Neural progenitor cell (in vitro differentiated cells): ENCODE results near the gene TRIP12.

Source experiments
- CTCF ChIP-seq: fragments of 200-600 bp; sonication (generic); IDR thresholded peaks from 2 replicates; pipeline ENCODE4 v1.5.1; 2017; ENCODE audit warnings: antibody characterized with exemption, mild to moderate bottlenecking
- EZH2 ChIP-seq: fragments of 200-600 bp; sonication (generic); IDR thresholded peaks from 2 replicates; pipeline ENCODE4 v1.6.1; 2017; ENCODE audit warnings: antibody characterized with exemption, mild to moderate bottlenecking, moderate library complexity
- EZH2phosphoT487 ChIP-seq: fragments of 200-600 bp; sonication (generic); IDR thresholded peaks from 2 replicates; pipeline ENCODE4 v1.6.1; 2017; ENCODE audit warnings: antibody characterized with exemption

DNA sequence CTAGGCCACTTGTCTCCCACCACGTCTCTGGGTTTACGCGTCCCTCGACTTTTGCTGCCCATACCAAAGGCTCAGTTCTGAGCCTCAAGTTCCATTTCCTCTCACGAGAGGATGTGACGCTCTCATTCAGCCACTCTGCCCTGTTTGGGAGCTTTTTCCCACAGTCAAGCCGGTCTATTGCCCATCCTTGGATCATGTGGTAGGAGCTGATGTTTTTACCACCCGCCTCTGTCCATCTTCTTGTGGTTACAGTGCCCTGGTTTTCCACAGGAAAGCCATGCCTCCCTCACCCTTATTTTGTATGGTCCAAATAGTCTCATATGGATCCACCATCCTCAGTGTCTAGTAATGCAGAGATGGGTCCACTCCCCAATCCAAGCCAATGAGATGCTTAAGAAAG is 20.9 kb upstream of the TRIP12 start:
- no peak for TF ChIP-seq CTCF
- TF ChIP-seq EZH2phosphoT487: no peak
- TF ChIP-seq EZH2: no peak
